Measurements from ENCODE around the gene DES.

GRCh38 chr2:219410390-219410789 is 7.8 kb upstream of the DES start:
- TF ChIP-seq CTCF (conservative IDR thresholded peaks at IDR 0.05; ENCODE audit: low read depth, low read length) (no peak), MXI1 (IDR thresholded peaks at IDR 0.05; ENCODE audit: borderline replicate concordance, low read depth, low read length) (no peak), BHLHE40 (IDR thresholded peaks at IDR 0.05; ENCODE audit: low read depth, low read length) (no peak), POLR2A (IDR thresholded peaks at IDR 0.05; ENCODE audit: low read depth, low read length) (no peak), CHD1 (IDR thresholded peaks at IDR 0.05; ENCODE audit: low read depth, low read length) (no peak), RFX5 (IDR thresholded peaks at IDR 0.05; ENCODE audit: low read depth, low read length) (no peak), RAD21 (IDR thresholded peaks at IDR 0.05; ENCODE audit: low read length) (no peak), NFE2L2 (IDR thresholded peaks at IDR 0.05; ENCODE audit: low read depth, low read length) (no peak), MAFK (IDR thresholded peaks at IDR 0.05; ENCODE audit: low read depth, low read length) (no peak)
